Hepatocyte (in vitro differentiated cells): Measurements from ENCODE around the gene SH3PXD2A. TPM values are rescaled to one million over a fixed set of nuclear protein-coding genes. Genes with fewer than 3 reads are reported as not detected.

Experiments
- DNase-seq: peaks from one replicate; pipeline ENCODE4 v3.0.0-alpha.2; 2016; ENCODE audit warnings: low spot score
- H2AFZ ChIP-seq: fragments of 200-600 bp; sonication (generic); 2 replicates; pipeline ENCODE4 v1.6.0; 2016; ENCODE audit warnings: antibody characterized with exemption, mild to moderate bottlenecking
- H3K27ac ChIP-seq: fragments of 200-600 bp; sonication (generic); 2 replicates; pipeline ENCODE4 v1.5.1; 2016; ENCODE audit warnings: mild to moderate bottlenecking
- H3K27me3 ChIP-seq: fragments of 200-600 bp; sonication (generic); 2 replicates; pipeline ENCODE4 v1.6.1; 2016
- H3K36me3 ChIP-seq: fragments of 200-600 bp; sonication (generic); replicated peaks from 2 replicates; pipeline ENCODE4 v1.5.1; 2016; ENCODE audit warnings: low read depth; ENCODE audit not compliant: insufficient read depth
- H3K4me1 ChIP-seq: fragments of 200-600 bp; sonication (generic); 2 replicates; pipeline ENCODE4 v1.5.1; 2016; ENCODE audit warnings: mild to moderate bottlenecking, moderate library complexity; ENCODE audit not compliant: insufficient read depth
- H3K4me2 ChIP-seq: fragments of 200-600 bp; sonication (generic); 2 replicates; pipeline ENCODE4 v1.6.0; 2016
- H3K4me3 ChIP-seq: fragments of 200-600 bp; sonication (generic); 2 replicates; pipeline ENCODE4 v1.5.1; 2016; ENCODE audit warnings: mild to moderate bottlenecking
- H3K79me2 ChIP-seq: fragments of 200-600 bp; sonication (generic); 2 replicates; pipeline ENCODE4 v1.6.0; 2017; ENCODE audit warnings: mild to moderate bottlenecking
- H3K9me2 ChIP-seq: fragments of 200-600 bp; sonication (generic); replicated peaks from 2 replicates; pipeline ENCODE4 v1.6.0; 2017; ENCODE audit warnings: mild to moderate bottlenecking; ENCODE audit not compliant: insufficient read depth
- H3K9me3 ChIP-seq: fragments of 200-600 bp; sonication (generic); 2 replicates; pipeline ENCODE4 v1.5.1; 2016; ENCODE audit warnings: low read depth, mild to moderate bottlenecking
- H4K20me1 ChIP-seq: fragments of 200-600 bp; sonication (generic); 2 replicates; pipeline ENCODE4 v1.6.0; 2016; ENCODE audit warnings: mild to moderate bottlenecking; ENCODE audit not compliant: insufficient read depth, poor library complexity, severe bottlenecking
- CTCF ChIP-seq: fragments of 200-600 bp; sonication (generic); IDR thresholded peaks from 2 replicates; pipeline ENCODE4 v1.5.1; 2016; ENCODE audit warnings: antibody characterized with exemption, mild to moderate bottlenecking; ENCODE audit not compliant: poor library complexity
- EZH2 ChIP-seq: fragments of 200-600 bp; sonication (generic); IDR thresholded peaks from 2 replicates; pipeline ENCODE4 v1.6.1; 2016; ENCODE audit warnings: antibody characterized with exemption, mild to moderate bottlenecking, borderline replicate concordance
- EZH2phosphoT487 ChIP-seq: fragments of 200-600 bp; sonication (generic); IDR thresholded peaks from one replicate; pipeline ENCODE4 v1.6.1; 2018; ENCODE audit warnings: antibody characterized with exemption, mild to moderate bottlenecking, low read depth, moderate library complexity; ENCODE audit not compliant: unreplicated experiment, severe bottlenecking
- WGBS: methylation state at CpG from one replicate; pipeline ENCODE4 v1.1.6; 2016; ENCODE audit warnings: low lambda C conversion rate; ENCODE audit errors: missing lambda C conversion rate; 5-methylcytosine and 5-hydroxymethylcytosine counted together
- polyA plus RNA-seq: library from polyadenylated mRNA; unstranded; fragments of >200 nt; fragmentation: Nextera tagmentation; extraction: Ambion mirVana; gene quantifications from 2 replicates; pipeline ENCODE4 v1.2.1, GENCODE V29; 2016
- total RNA-seq: library from RNA; depleted of rRNA; stranded (reverse); fragments of >200 nt; gene quantifications from 2 replicates; pipeline ENCODE4 v1.2.3, GENCODE V29; 2014

The SH3PXD2A gene
- total and polyA plus RNA-seq, 2 experiments from 2014 or later = 8.4 to 13.6 TPM

- DNase-seq = no peak
- Histone ChIP-seq H3K9me2 (no peaks in the 10 kb centered on the region), H2AFZ (no peak overlapping the region), H3K36me3 (no peaks in the 10 kb centered on the region), H3K9me3 (no peaks in the 10 kb centered on the region), H3K4me2 (no peak overlapping the region), H3K4me1 (peaks cover 15% of the 10 kb centered on the region), H3K27ac (no peak overlapping the region), H3K27me3 (no peaks in the 10 kb centered on the region), H3K4me3 (no peak overlapping the region), H4K20me1 (no peaks in the 10 kb centered on the region), H3K79me2 (peaks cover 8% of the 10 kb centered on the region)
- WGBS = 79% methylated on average over 7 of the region's 7 CpGs
- TF ChIP-seq EZH2 (no peak), CTCF (no peak)
Measured at GRCh38 chr10:103672345-103672744, 183.0 kb downstream of the SH3PXD2A start.

GRCh38 chr10:103671126-103671895, 184.1 kb downstream of the SH3PXD2A start:
- Histone ChIP-seq H2AFZ (no peak overlapping the region), H3K9me2 (no peaks in the 10 kb centered on the region), H3K4me3 (no peak overlapping the region), H4K20me1 (no peaks in the 10 kb centered on the region), H3K79me2 (peaks cover 8% of the 10 kb centered on the region), H3K4me2 (no peak overlapping the region), H3K27ac (no peak overlapping the region), H3K36me3 (no peaks in the 10 kb centered on the region), H3K9me3 (no peaks in the 10 kb centered on the region), H3K27me3 (no peaks in the 10 kb centered on the region), H3K4me1 (peaks cover 13% of the 10 kb centered on the region)
- DNase-seq = no peak
- 80% methylated on average over 8 of the region's 10 CpGs for WGBS
- TF ChIP-seq EZH2phosphoT487 = no peak
- no peak for TF ChIP-seq EZH2
- TF ChIP-seq CTCF = no peak

- Histone ChIP-seq H3K4me2 (no peak overlapping the region), H3K27ac (no peak overlapping the region), H2AFZ (no peak overlapping the region), H3K4me3 (no peak overlapping the region), H4K20me1 (no peaks in the 10 kb centered on the region), H3K9me3 (no peaks in the 10 kb centered on the region), H3K4me1 (peaks cover 5% of the 10 kb centered on the region), H3K27me3 (no peaks in the 10 kb centered on the region), H3K36me3 (no peaks in the 10 kb centered on the region), H3K79me2 (peaks cover 4% of the 10 kb centered on the region), H3K9me2 (no peaks in the 10 kb centered on the region)
- TF ChIP-seq CTCF (no peak), EZH2 (no peak), EZH2phosphoT487 (no peak)
- 81% methylated on average over 2 of the region's 2 CpGs for WGBS
- DNase-seq = no peak
Measured at GRCh38 chr10:103669944-103670343, 185.4 kb downstream of the SH3PXD2A start.
